DMS114 treated with DMSO at 0.1 percent for 48 hours (cell line): ENCODE measurements around the gene BNC2.
"Not testable (repeated sequence)": the region's sequence is repeated elsewhere in the genome, so short reads cannot be mapped to it uniquely, and the experiment has no call there.

Experiments used
- DNase-seq: peaks from one replicate; lab custom pipeline; 2025; ENCODE audit not compliant: unreplicated experiment; lab: John Stamatoyannopoulos, UW

The BNC2 gene, protein sequence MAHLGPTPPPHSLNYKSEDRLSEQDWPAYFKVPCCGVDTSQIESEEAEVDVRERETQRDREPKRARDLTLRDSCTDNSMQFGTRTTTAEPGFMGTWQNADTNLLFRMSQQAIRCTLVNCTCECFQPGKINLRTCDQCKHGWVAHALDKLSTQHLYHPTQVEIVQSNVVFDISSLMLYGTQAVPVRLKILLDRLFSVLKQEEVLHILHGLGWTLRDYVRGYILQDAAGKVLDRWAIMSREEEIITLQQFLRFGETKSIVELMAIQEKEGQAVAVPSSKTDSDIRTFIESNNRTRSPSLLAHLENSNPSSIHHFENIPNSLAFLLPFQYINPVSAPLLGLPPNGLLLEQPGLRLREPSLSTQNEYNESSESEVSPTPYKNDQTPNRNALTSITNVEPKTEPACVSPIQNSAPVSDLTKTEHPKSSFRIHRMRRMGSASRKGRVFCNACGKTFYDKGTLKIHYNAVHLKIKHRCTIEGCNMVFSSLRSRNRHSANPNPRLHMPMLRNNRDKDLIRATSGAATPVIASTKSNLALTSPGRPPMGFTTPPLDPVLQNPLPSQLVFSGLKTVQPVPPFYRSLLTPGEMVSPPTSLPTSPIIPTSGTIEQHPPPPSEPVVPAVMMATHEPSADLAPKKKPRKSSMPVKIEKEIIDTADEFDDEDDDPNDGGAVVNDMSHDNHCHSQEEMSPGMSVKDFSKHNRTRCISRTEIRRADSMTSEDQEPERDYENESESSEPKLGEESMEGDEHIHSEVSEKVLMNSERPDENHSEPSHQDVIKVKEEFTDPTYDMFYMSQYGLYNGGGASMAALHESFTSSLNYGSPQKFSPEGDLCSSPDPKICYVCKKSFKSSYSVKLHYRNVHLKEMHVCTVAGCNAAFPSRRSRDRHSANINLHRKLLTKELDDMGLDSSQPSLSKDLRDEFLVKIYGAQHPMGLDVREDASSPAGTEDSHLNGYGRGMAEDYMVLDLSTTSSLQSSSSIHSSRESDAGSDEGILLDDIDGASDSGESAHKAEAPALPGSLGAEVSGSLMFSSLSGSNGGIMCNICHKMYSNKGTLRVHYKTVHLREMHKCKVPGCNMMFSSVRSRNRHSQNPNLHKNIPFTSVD

GRCh38 chr9:16870596-16871335, at the start of gene BNC2:
BNC2 (minus strand) TSS chr9:16870670; CDS start chr9:16870648, 22 bp downstream.
- no peak for DNase-seq

GRCh38 chr9:16918920-16919319, 48.5 kb upstream of the BNC2 start:
- no peak for DNase-seq

DNA sequence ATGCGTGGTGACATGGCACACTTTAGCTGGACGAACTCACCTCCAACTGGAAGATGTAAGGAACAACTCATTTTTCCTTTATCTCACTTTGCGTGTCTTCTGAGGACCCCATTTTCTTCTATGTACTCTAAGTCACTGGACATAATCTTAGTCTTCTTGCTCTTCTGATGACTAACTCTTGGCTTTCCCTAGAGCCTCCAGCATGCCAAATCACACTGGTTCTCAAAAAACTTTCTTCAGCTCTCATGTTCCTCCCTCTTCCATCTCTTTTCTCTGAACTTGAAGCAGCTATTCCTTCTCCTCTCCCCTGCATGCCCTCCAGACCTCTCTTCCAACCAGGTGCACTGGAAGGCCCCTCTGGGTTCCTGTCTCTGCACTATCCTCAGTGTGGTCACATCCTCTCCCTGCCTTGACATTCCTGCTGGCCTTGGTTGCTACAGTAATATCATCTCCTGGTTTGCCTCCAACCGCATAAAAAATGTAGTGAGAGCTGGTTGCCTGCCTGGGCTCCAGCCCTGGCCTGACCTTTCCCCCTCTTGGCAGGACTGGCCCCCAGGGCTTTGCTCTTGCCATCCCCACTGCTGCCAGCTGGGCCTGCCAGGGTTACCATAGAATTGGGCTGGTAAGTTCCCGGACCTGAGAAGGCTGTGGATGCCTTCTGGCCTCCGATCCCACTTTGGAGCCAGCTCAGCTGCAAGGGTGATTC, 44.8 kb upstream of the BNC2 start:
- no peak for DNase-seq

DNA sequence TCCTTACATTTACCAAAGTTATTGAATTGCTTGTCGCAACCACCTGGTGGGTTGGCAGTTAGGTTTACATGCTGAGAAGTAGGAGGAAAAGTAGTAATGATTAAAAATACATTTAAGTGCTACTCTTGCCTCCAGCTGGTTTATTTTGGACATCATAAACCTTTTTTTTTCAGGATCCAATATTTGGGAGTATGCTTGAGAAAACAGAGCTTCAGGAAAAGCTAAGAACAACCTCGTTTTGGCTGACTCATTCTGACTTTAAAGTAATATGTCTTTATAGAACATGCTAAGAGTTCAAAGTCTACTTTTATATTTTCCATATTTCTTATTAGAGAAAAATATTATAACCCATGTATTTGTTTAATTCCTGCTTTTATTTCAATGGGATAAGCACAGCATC, 41.7 kb upstream of the BNC2 start:
- no peak for DNase-seq

GRCh38 chr9:16908206-16908605, 37.7 kb upstream of the BNC2 start:
- not testable (repeated sequence) for DNase-seq

GRCh38 chr9:16904655-16905054, 34.2 kb upstream of the BNC2 start:
- no peak for DNase-seq

GRCh38 chr9:16901590-16901989, 31.1 kb upstream of the BNC2 start:
- no peak for DNase-seq

- peak; percentile 28 for DNase-seq
These were observed 29.1 kb upstream of the BNC2 start for GRCh38 chr9:16899606-16900005.

GRCh38 chr9:16898464-16898863, 28.0 kb upstream of the BNC2 start:
- no peak for DNase-seq

DNA sequence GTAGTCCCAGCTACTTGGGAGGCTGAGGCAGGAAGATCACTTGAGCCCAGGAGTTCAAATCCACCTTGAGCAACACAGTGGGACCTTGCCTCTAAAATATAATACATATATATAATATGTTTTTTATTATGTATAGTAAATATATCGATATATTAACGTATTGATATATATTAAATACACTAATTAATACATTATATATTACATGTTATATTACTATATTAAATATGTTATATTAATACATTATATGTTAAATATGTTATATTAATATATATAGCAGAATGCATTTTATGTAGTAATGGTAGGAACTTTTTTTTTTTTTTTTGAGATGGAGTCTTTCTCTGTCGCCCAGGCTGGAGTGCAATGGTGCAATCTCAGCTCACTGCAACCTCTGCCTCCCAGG, 18.1 kb upstream of the BNC2 start:
- DNase-seq, result no peak

DNA sequence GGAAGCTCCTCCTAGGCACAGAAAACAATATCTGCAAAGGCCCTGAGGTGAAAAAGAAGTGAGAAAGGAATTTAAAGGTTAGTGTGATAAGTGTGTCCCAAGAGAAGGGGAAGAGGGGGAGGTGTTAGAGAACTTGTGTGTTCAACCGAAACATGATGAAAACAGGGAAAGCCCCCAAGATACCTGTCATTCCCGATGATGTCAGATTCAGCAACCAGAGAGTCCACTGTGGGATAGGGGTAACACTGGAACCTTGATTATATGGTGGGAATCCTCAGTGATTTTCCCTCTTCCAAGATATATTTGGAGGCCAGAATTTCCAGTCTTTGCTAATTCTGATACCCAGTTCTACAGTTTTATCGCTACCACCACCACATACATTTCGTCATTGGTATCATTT, 15.5 kb upstream of the BNC2 start:
- no peak for DNase-seq

DNA sequence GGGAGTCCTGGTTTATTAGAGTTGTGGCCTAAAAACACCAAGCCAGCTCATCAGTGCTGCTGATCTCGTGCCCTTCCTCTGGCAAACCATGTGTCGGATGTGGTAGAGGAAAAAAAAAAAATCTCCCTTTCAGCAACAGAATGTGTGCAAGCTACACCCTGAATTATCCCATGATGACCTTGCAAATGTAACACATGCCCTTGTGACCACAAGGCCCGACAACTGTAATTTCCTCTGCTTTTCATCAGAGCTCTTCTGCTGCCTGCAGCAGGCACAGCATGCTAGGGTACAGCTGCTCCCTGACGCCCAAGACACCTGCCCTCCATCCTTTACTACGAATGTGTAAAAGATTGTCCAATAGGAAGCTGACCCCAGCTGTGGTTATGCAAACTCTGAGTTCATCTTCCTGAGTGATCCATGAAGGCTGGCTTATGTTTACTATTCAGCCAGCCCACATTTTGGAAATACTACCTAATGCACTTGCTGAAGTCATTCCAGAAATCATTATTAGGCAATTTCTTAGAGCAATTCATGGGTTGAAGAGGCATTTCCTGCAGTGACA, 14.6 kb upstream of the BNC2 start:
- DNase-seq, result no peak

DNA sequence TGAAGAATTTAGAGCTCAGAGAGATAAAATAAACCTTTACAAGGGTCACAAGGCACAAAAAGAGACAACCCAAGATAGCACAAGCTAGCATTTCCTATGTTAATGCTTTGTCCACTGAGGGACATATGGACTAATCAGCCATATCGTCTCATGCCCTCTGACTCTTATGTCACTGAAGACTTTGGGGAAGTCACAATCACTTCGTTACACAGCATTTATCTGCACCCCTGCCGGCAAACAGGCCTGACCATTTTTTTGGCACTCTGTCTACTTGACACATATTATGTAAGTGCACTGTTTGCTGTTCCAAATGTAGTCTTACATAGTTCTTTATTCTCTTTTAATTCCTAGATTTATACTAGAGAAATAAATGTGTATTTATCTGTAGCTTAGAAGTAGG, 13.9 kb upstream of the BNC2 start:
- no peak for DNase-seq

GRCh38 chr9:16883586-16883985, 13.1 kb upstream of the BNC2 start:
- DNase-seq, result no peak

DNA sequence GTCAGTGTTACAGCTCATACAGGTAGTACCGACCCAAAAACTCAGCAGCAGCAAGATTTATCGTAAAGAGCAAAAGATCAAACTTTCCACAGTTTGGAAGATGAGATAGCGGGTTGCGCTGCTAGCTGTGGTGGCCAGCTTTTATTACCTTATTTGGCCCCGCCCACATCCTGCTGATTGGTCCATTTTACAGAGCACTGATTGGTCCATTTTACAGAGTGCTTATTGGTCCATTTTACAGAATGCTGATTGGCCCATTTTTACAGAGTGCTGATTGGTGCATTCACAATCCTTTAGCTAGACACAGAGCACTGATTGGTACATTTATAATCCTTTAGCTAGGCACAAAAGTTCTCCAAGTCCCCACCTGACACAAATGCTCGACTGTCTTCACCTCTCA, 12.0 kb upstream of the BNC2 start:
- not testable (repeated sequence) for DNase-seq

- no peak for DNase-seq
These were observed 8.9 kb upstream of the BNC2 start for GRCh38 chr9:16879416-16879815.

DNA sequence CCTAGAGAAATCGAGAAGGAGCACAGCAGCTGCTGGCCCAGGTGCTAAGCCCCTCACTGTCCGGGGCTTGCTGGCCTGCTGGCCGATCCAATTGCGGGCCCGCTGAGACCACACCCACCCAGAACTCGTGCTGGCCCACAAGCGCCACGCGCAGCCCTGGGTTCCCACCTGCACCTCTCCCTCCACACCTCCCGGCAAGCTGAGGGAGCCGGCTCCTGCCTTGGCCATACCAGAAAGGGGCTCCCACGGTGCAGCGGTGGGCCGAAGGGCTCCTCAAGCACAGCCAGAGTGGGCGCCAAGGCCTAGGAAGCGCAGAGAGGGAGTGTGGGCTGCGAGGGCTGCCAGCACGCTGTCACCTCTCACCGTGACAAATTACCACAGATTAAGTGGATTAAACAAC, 6.8 kb upstream of the BNC2 start:
- no peak for DNase-seq

- no peak for DNase-seq
These were observed 2.8 kb upstream of the BNC2 start for GRCh38 chr9:16873126-16873802.

DNA sequence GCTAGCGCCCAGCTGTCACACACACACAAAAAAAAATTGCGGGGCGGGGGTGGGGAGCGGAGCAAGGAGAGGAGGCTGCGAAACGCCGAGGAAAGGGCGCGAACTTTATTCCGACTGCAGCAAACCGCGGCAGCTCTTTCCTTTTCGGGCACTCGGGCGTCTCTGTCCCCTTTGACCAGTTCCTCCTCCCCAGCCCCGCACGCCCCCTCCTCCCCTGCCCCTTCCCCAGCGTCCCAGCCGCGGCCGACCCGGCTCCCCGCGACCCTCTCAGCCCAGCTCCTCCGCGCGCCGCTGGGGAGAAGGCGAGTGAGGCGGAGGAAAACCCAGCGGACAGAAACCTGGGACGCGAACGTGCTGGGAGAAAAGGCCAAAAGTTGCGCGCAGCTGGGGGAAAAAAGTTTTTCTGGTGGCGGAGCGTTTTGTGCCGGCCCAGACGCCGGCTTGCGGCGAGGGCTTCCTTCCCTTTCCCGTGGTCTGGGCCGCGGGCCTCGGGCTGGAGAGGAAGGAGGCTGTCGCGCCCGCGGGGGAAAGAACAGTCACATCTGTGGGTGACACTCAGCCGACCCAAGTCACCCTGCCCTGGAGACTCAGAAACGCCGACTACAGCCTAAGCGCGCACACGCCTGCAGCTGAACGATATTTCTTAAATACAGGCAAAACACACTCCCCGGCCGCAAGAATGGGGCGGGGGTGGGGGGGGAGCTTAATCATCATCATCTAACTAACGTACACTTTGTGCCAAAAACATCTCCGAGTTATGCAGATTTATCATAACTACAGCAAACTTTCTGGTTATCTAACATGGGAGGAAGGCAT, 1.1 kb upstream of the BNC2 start:
- no peak for DNase-seq
